Nephron progenitor cell (in vitro differentiated cells): ENCODE results near the gene TTC39C.

Source experiments
- DNase-seq: peaks from one replicate; pipeline ENCODE4 v3.0.0; 2021
- H3K27ac Mint-ChIP-seq: 2 replicates; pipeline ENCODE4 v1.8.0; 2021; ENCODE audit warnings: mild to moderate bottlenecking, moderate library complexity, mixed read lengths
- H3K27me3 Mint-ChIP-seq: 2 replicates; pipeline ENCODE4 v1.8.0; 2021; ENCODE audit warnings: mild to moderate bottlenecking, low read depth, mixed read lengths; ENCODE audit not compliant: poor library complexity
- H3K36me3 Mint-ChIP-seq: 2 replicates; pipeline ENCODE4 v1.8.0; 2021; ENCODE audit warnings: low read depth, mixed read lengths
- H3K4me1 Mint-ChIP-seq: 2 replicates; pipeline ENCODE4 v1.8.0; 2021; ENCODE audit warnings: mixed read lengths
- H3K4me3 Mint-ChIP-seq: 2 replicates; pipeline ENCODE4 v1.8.0; 2021; ENCODE audit warnings: mild to moderate bottlenecking, moderate library complexity, mixed read lengths
- H3K9me3 Mint-ChIP-seq: 2 replicates; pipeline ENCODE4 v1.8.0; 2021; ENCODE audit warnings: mild to moderate bottlenecking, moderate library complexity, mixed read lengths
- TF ChIP-seq, protein P1 (sequence below): fragments of 200-600 bp; sonication (generic); IDR thresholded peaks from 2 replicates; pipeline ENCODE4 v1.5.0; 2021; ENCODE audit warnings: antibody characterized with exemption

The TTC39C gene

DNA sequence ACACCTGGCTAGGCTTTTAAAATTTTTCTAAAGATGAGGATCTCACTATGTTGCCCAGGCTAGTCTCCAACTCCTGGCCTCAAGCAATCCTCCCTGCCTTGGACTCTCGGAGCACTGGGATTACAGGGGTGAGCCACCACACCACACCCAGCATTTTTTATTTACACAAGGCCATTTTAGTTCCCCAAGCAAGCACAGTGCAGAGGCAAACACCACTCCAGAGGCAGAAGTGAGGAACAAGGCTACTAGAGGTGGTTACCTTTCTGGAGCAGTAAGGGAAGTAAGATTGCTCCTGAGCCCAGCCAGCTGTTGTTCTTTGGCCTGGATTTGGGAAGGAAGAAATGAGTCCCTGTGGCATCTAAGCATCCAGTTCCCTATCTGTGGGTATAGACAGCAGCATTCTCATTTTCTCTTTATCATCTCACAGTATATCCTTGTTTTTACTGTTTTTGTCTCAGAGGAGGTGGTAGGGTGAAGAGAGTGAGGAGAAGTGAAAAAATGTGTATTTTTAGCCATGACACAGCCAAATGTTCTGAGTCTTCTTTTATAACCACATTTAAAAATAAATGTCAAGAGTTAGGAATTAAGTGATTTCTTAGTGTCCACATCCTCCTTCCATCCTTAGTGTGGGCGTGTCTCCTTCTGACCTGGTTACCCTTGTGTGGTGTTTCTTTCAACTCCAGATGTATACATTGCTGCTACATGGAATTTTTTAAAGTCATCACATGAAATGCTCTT lies 10.5 kb upstream of the TTC39C start:
- DNase-seq = no peak
- Mint-ChIP-seq H3K9me3 (no peaks in the 10 kb centered on the region), H3K27me3 (peaks cover 19% of the 10 kb centered on the region), H3K4me3 (no peak overlapping the region), H3K36me3 (no peaks in the 10 kb centered on the region), H3K27ac (no peak overlapping the region), H3K4me1 (peaks cover under 1% of the 10 kb centered on the region)
- TF ChIP-seq, protein P1, sequence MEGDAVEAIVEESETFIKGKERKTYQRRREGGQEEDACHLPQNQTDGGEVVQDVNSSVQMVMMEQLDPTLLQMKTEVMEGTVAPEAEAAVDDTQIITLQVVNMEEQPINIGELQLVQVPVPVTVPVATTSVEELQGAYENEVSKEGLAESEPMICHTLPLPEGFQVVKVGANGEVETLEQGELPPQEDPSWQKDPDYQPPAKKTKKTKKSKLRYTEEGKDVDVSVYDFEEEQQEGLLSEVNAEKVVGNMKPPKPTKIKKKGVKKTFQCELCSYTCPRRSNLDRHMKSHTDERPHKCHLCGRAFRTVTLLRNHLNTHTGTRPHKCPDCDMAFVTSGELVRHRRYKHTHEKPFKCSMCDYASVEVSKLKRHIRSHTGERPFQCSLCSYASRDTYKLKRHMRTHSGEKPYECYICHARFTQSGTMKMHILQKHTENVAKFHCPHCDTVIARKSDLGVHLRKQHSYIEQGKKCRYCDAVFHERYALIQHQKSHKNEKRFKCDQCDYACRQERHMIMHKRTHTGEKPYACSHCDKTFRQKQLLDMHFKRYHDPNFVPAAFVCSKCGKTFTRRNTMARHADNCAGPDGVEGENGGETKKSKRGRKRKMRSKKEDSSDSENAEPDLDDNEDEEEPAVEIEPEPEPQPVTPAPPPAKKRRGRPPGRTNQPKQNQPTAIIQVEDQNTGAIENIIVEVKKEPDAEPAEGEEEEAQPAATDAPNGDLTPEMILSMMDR = no peak

DNA sequence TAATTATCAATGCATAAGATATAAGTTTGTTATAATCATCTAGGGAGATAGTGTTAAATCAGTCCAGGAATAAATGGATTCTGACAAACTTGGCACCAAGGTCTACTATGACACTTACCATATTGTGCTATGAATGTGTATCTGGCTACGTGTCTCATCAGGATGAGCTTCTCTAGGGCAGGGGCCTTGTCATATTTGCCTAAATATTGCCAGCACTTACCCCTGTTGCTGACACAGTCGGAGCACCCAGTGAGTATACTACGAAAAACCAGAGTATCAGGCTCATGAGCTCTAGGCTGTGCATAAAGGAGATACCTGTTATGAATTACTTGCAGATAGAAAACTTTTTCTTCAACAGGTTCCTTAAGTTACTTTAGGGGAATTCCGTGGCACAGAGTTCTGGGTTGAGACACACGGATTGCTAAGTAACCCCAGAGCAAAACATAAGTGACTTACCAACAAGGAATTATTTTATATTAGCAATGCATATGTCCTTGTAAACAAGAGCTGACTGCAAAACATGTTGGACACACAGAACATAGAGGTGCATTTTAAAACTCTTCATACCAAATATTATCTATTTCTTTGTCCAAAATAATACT lies 7.7 kb upstream of the TTC39C start:
- Mint-ChIP-seq H3K4me1 (peaks cover 9% of the 10 kb centered on the region), H3K36me3 (no peaks in the 10 kb centered on the region), H3K9me3 (no peaks in the 10 kb centered on the region), H3K4me3 (no peak overlapping the region), H3K27me3 (peaks cover 29% of the 10 kb centered on the region), H3K27ac (no peak overlapping the region)
- DNase-seq = no peak
- TF ChIP-seq, protein P1 = no peak

DNA sequence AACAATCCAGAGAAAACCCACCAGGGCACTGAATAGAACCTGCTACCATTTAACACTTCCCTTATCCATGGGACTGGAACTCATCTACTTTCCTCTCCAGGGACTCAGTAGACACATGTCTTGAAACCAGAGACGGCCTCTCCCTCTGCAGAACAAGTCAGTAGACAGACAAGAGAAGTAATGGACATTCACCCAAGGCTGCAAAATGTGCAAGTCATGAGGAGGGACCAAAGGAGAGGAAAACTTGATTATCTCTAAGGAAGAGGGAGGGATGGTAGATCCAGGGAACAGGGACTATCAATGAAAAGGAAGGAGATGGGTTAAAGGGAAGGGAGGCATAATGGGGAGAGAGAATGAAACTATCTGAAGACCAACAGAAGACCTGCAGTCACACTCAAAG lies 5.3 kb upstream of the TTC39C start:
- no peak for DNase-seq
- H3K9me3 Mint-ChIP-seq = no peaks in the 10 kb centered on the region
- TF ChIP-seq, protein P1 = no peak
- H3K36me3 Mint-ChIP-seq = no peaks in the 10 kb centered on the region
- H3K4me3 Mint-ChIP-seq = no peak overlapping the region
- peaks cover 44% of the 10 kb centered on the region for H3K27me3 Mint-ChIP-seq
- peaks cover 9% of the 10 kb centered on the region for H3K4me1 Mint-ChIP-seq
- no peak overlapping the region for H3K27ac Mint-ChIP-seq

DNA sequence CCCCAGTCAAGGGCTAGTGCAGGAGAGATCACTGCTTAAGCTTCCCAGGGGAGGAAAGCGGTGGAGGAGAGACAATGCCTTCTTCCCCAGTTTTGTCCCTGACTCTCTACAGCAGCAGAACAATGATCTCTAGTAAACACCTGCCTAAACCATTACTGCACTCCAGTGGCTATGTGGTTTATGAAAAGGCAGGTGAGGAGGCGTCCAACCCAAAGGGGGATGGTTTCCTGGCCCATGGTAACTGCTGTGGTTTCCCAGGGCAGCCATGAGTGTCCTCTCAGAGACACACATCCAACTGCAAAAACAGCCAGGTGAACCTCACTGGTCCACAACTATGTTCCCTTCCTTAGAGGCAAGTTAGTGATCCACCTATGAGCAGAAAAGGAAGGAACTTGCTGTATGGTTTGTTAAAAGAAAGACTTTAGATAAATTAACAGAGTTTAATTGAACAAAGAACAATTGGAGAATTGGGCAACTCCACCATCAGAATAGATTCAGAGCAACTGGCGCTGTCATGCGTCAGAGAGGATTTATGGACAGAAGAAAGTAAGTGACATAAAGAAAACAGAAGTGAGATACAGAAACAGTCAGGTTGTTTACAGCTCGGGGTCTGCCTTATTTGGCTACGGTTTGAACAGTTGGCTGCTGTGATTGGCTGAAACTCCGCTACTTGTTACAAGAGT lies 4.8 kb upstream of the TTC39C start:
- H3K9me3 Mint-ChIP-seq = no peaks in the 10 kb centered on the region
- peaks cover 9% of the 10 kb centered on the region for H3K4me1 Mint-ChIP-seq
- no peak for DNase-seq
- no peaks in the 10 kb centered on the region for H3K36me3 Mint-ChIP-seq
- H3K4me3 Mint-ChIP-seq = no peak overlapping the region
- H3K27me3 Mint-ChIP-seq = peaks cover 44% of the 10 kb centered on the region
- H3K27ac Mint-ChIP-seq = no peak overlapping the region
- TF ChIP-seq, protein P1 = no peak

DNA sequence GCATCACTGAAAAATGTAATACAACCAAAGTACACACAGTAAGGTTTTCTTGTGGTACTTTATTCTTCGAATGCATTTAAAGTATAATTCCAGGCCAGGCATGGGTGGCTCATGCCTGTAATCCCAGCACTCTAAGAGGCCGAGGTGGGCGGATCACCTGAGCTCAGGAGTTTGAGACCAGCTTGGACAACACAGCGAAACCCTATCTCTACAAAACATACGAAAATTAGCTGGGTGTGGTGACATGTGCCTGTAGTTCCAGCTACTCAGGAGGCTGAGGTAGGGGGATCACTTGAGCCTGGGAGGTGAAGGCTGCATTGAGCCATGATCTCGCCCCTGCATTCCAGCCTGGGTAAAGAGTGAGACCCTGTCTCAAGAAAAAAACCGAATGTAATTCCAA lies 3.9 kb upstream of the TTC39C start:
- Mint-ChIP-seq H3K27ac (no peak overlapping the region), H3K4me3 (no peak overlapping the region), H3K4me1 (peaks cover 14% of the 10 kb centered on the region), H3K27me3 (peaks cover 48% of the 10 kb centered on the region), H3K36me3 (no peaks in the 10 kb centered on the region), H3K9me3 (no peaks in the 10 kb centered on the region)
- DNase-seq = no peak
- TF ChIP-seq, protein P1 = no peak
